HG02885 (cell line): ENCODE results near the gene CALCB.
A peak's percentile ranks its signal among the peaks of the same experiment; 100 is the strongest.

Experiments used
- ATAC-seq: cut with Tn5 transposase; IDR thresholded peaks from one replicate; pipeline ENCODE4 v1.9.1; 2021; ENCODE audit warnings: mild to moderate bottlenecking; ENCODE audit not compliant: unreplicated experiment, poor library complexity

The CALCB gene

GRCh38 chr11:15072551-15073143 is 746 bp upstream of the CALCB start:
- ATAC-seq, result no peak

- ATAC-seq, result peak; percentile 96
Observed at GRCh38 chr11:15074206-15075161, 1.1 kb downstream of the CALCB start.

GRCh38 chr11:15075162-15075526 is 1.8 kb downstream of the CALCB start:
- ATAC-seq, result no peak

- no peak for ATAC-seq
Observed at GRCh38 chr11:15091175-15091574, 17.8 kb downstream of the CALCB start.

- ATAC-seq, result no peak
Observed at GRCh38 chr11:15091625-15092024, 18.2 kb downstream of the CALCB start.

- peak; percentile 94 for ATAC-seq
Observed at GRCh38 chr11:15093432-15093831, 20.0 kb downstream of the CALCB start.

- ATAC-seq, result no peak
Observed at GRCh38 chr11:15095736-15096228, 22.4 kb downstream of the CALCB start.

GRCh38 chr11:15097411-15097810 is 24.0 kb downstream of the CALCB start:
- ATAC-seq, result no peak

- ATAC-seq, result no peak
Observed at GRCh38 chr11:15099267-15099666, 25.9 kb downstream of the CALCB start.

- ATAC-seq, result peak; percentile 90
Observed at GRCh38 chr11:15101072-15101709, 27.8 kb downstream of the CALCB start.

GRCh38 chr11:15104166-15104565 is 30.8 kb downstream of the CALCB start:
- no peak for ATAC-seq

GRCh38 chr11:15106201-15106965 is 33.0 kb downstream of the CALCB start:
- no peak for ATAC-seq

GRCh38 chr11:15107730-15108515 is 34.5 kb downstream of the CALCB start:
- peak; percentile 50 for ATAC-seq

GRCh38 chr11:15108592-15109130 is 35.3 kb downstream of the CALCB start:
- ATAC-seq, result no peak

- no peak for ATAC-seq
Observed at GRCh38 chr11:15109602-15110001, 36.2 kb downstream of the CALCB start.

- no peak for ATAC-seq
Observed at GRCh38 chr11:15111215-15111614, 37.8 kb downstream of the CALCB start.

- ATAC-seq, result no peak
Observed at GRCh38 chr11:15112131-15112541, 38.7 kb downstream of the CALCB start.

- peak; percentile 91 for ATAC-seq
Observed at GRCh38 chr11:15113381-15113780, 40.0 kb downstream of the CALCB start.
